AG04450 (cell line): Measurements from ENCODE around the gene C1QTNF1. TPM values are rescaled to one million over a fixed set of nuclear protein-coding genes. Genes with fewer than 3 reads are reported as not detected.

ENCODE experiments used
- CTCF ChIA-PET: fragments of 300-600, 350-600 bp; formaldehyde crosslinking; extraction: SDS; loops from one replicate; lab custom pipeline; 2022; ENCODE audit warnings: antibody characterized with exemption, inconsistent platforms; lab: Charles Lee
- POLR2A ChIA-PET: fragments of 350-600 bp; formaldehyde crosslinking; extraction: SDS; loops from one replicate; lab custom pipeline; 2021; ENCODE audit warnings: antibody characterized with exemption, inconsistent platforms; lab: Yijun Ruan, JAX
- DNase-seq: peaks from one replicate; pipeline ENCODE4 v3.0.0-alpha.2; 2011; ENCODE audit warnings: low read depth, low spot score
- H3K27ac ChIP-seq: one replicate; pipeline ENCODE4 v1.5.1; 2012; ENCODE audit warnings: low read depth, low read length, control low read depth
- H3K27me3 ChIP-seq: one replicate; pipeline ENCODE4 v1.6.0; 2012; ENCODE audit warnings: low read length; ENCODE audit not compliant: control insufficient read depth, insufficient read depth
- H3K4me3 ChIP-seq: 2 replicates; pipeline ENCODE4 v1.5.1; 2011; ENCODE audit warnings: mild to moderate bottlenecking, low read depth, low read length, control low read depth
- H3K9me3 ChIP-seq: 2 replicates; pipeline ENCODE4 v1.5.1; 2012; ENCODE audit warnings: low read length; ENCODE audit not compliant: control insufficient read depth, insufficient read depth
- polyA plus RNA-seq: library from polyadenylated mRNA; depleted of rRNA; stranded (reverse); fragments of >200 nt; gene quantifications from 2 replicates; pipeline ENCODE4 v1.2.3, GENCODE V29; 2011
- TF ChIP-seq, protein P1 (sequence below): IDR thresholded peaks from 2 replicates; pipeline ENCODE4 v1.5.1; 2011; ENCODE audit warnings: low read depth, low read length, control low read depth, inconsistent platforms

C1QTNF1 gene
- polyA plus RNA-seq, 1 experiment, result 15.4 TPM

GRCh38 chr17:79048826-79049755 is 25.1 kb downstream of the C1QTNF1 start:
- no peak overlapping the region for H3K27ac ChIP-seq
- DNase-seq, result no peak
- H3K4me3 ChIP-seq, result no peak overlapping the region
- peaks cover 3% of the 10 kb centered on the region for H3K9me3 ChIP-seq
- H3K27me3 ChIP-seq, result no peaks in the 10 kb centered on the region
- ChIA-PET CTCF (interaction anchor here (0.7 to 1.6 kb wide), 2 partner anchors 20 to 34 kb away, joined by 6 read pairs; no protein-coding TSS in a partner anchor), POLR2A (no interaction called here)
- TF ChIP-seq, protein P1, sequence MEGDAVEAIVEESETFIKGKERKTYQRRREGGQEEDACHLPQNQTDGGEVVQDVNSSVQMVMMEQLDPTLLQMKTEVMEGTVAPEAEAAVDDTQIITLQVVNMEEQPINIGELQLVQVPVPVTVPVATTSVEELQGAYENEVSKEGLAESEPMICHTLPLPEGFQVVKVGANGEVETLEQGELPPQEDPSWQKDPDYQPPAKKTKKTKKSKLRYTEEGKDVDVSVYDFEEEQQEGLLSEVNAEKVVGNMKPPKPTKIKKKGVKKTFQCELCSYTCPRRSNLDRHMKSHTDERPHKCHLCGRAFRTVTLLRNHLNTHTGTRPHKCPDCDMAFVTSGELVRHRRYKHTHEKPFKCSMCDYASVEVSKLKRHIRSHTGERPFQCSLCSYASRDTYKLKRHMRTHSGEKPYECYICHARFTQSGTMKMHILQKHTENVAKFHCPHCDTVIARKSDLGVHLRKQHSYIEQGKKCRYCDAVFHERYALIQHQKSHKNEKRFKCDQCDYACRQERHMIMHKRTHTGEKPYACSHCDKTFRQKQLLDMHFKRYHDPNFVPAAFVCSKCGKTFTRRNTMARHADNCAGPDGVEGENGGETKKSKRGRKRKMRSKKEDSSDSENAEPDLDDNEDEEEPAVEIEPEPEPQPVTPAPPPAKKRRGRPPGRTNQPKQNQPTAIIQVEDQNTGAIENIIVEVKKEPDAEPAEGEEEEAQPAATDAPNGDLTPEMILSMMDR, result no peak

DNA sequence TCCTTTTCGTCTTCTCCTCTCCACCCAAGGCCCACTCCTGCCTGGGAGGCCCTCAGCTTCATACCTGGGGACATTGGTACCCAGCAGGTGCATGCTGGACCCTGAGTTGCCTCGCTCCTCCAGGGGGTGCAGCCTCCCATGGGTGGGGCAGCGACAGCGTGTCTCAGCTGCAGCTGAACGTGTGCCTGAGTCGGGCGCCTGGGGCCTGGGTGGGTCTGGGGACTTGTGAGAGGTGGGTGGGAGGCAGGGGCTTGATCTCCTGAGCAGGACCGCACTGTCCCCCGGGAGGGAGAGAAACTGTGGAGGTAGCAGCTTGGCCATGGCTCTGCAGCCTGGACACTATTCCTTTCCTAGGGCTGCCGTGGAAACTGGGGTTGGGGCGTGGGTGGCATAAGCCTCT is 25.9 kb downstream of the C1QTNF1 start:
- CTCF ChIA-PET, result interaction anchor here (0.7 kb wide), 1 partner anchor 20 kb away, joined by 6 read pairs; no protein-coding TSS in a partner anchor
- TF ChIP-seq, protein P1, result no peak

GRCh38 chr17:79050551-79050950 is 26.6 kb downstream of the C1QTNF1 start:
- ChIA-PET POLR2A (no interaction called here), CTCF (no interaction called here)
- H3K9me3 ChIP-seq, result peaks cover 5% of the 10 kb centered on the region
- no peak for DNase-seq
- H3K27ac ChIP-seq, result no peak overlapping the region
- H3K27me3 ChIP-seq, result no peaks in the 10 kb centered on the region
- TF ChIP-seq, protein P1, result no peak
- no peak overlapping the region for H3K4me3 ChIP-seq

More for the DNA sequence above, 25.9 kb downstream of the C1QTNF1 start:
- DNase-seq, result no peak
- Histone ChIP-seq H3K27ac (no peak overlapping the region), H3K4me3 (no peak overlapping the region), H3K27me3 (no peaks in the 10 kb centered on the region), H3K9me3 (peaks cover 5% of the 10 kb centered on the region)
- POLR2A ChIA-PET, result no interaction called here

- TF ChIP-seq, protein P1, result no peak
- DNase-seq, result no peak
Measured at GRCh38 chr17:79051306-79051705, 27.3 kb downstream of the C1QTNF1 start.

DNA sequence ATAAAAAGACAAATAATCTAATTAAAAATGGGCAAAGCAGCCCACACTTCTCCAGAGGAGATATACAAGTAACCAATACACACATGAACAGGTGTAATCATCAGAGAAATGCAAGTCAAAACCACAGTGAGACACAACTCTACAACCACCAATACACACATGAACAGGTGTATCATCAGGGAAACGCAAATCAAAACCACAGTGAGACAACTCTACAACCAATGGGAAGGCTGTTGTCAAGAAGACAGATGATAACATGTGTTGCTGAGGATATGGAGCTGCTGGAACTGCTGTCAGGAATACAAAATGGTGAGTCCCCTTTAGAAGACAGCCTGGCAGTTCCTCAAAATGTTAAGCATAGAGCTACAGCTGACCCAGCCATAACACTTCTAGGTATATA is 28.2 kb downstream of the C1QTNF1 start:
- CTCF ChIA-PET, result interaction anchor here (0.5 to 1.3 kb wide), 3 partner anchors 35 to 349 kb away, joined by 3 to 4 read pairs (median 4); no protein-coding TSS in a partner anchor
- Histone ChIP-seq H3K9me3 (peaks cover 5% of the 10 kb centered on the region), H3K4me3 (no peak overlapping the region), H3K27me3 (no peaks in the 10 kb centered on the region), H3K27ac (no peak overlapping the region)
- POLR2A ChIA-PET, result no interaction called here
- DNase-seq, result no peak
- TF ChIP-seq, protein P1, result no peak

More at GRCh38 chr17:79051306-79051705, 27.3 kb downstream of the C1QTNF1 start:
- Histone ChIP-seq H3K9me3 (peaks cover 5% of the 10 kb centered on the region), H3K4me3 (no peak overlapping the region), H3K27ac (no peak overlapping the region), H3K27me3 (no peaks in the 10 kb centered on the region)
- CTCF ChIA-PET, result interaction anchor here (1.0 to 1.3 kb wide), 2 partner anchors 14 to 36 kb away, joined by 3 to 5 read pairs; no protein-coding TSS in a partner anchor
- POLR2A ChIA-PET, result no interaction called here
